Small intestine (tissue), 7 donors: ENCODE measurements around the gene SAMD14. TPM values are rescaled to one million over a fixed set of nuclear protein-coding genes. Genes with fewer than 3 reads are reported as not detected.

Experiments used
- DNase-seq, 2 donors: peaks; one replicate each; pipeline versions ENCODE4 v3.0.0 to v3.0.0-alpha.2; 2013
- FAIRE-seq: peaks from 2 replicates; lab custom pipeline; 2012; peaks lifted over from hg19 to GRCh38; lab: Jason Lieb, UNC
- H3K27ac ChIP-seq, 3 donors: one replicate each; pipeline ENCODE4 v1.5.1; 2013; ENCODE audit warnings: low read length in 2 of 3, mild to moderate bottlenecking in 2 of 3, control low read depth in 1 of 3, inconsistent platforms in 1 of 3, low read depth in 1 of 3, moderate library complexity in 1 of 3
- H3K27me3 ChIP-seq, 3 donors: one replicate each; pipeline ENCODE4 v1.6.1; 2013; ENCODE audit warnings: low read length in 3 of 3, inconsistent platforms in 1 of 3; ENCODE audit not compliant: control insufficient read depth in 3 of 3, insufficient read depth in 3 of 3
- H3K36me3 ChIP-seq, 3 donors: one replicate each; pipeline ENCODE4 v1.6.1; 2013; ENCODE audit warnings: low read length in 3 of 3, inconsistent platforms in 1 of 3, low read depth in 1 of 3, mild to moderate bottlenecking in 1 of 3, moderate library complexity in 1 of 3; ENCODE audit not compliant: control insufficient read depth in 3 of 3, insufficient read depth in 2 of 3
- H3K4me1 ChIP-seq, 3 donors: one replicate each; pipeline ENCODE4 v1.6.1; 2013; ENCODE audit warnings: low read length in 2 of 3, inconsistent platforms in 1 of 3, low read depth in 1 of 3, mild to moderate bottlenecking in 1 of 3, moderate library complexity in 1 of 3; ENCODE audit not compliant: control insufficient read depth in 3 of 3, insufficient read depth in 2 of 3
- H3K4me3 ChIP-seq, 3 donors: one replicate each; pipeline ENCODE4 v1.5.1; 2013; ENCODE audit warnings: low read length in 3 of 3, control low read depth in 1 of 3, inconsistent platforms in 1 of 3, low read depth in 1 of 3, mild to moderate bottlenecking in 1 of 3, moderate library complexity in 1 of 3
- H3K9me3 ChIP-seq, 2 donors: one replicate each; pipeline ENCODE4 v1.6.1; 2013; ENCODE audit warnings: low read depth in 1 of 2, low read length in 1 of 2; ENCODE audit not compliant: control insufficient read depth in 2 of 2, insufficient read depth in 1 of 2
- WGBS, 3 donors: extraction: QIAGEN DNeasy Blood & Tissue Kit; methylation state at CpG; one replicate each; pipeline ENCODE4 v1.1.7; 2013; 5-methylcytosine and 5-hydroxymethylcytosine counted together
- polyA plus RNA-seq, 4 donors: library from polyadenylated mRNA; stranded (reverse) in 3 of 4; unstranded in 1 of 4; fragments of 200-250 nt in 3 of 4; fragments of 120-200 nt in 1 of 4; gene quantifications; one replicate each; pipeline versions ENCODE4 v1.2.1 to v1.2.3, GENCODE V29; 2013
- donor health status: healthy with polysubstance abuse.
- donor health status: control.
- donor health status: control.
- donor health status: Bipolar disorder and iron deficiency.
- donor health status: healthy.

Gene SAMD14
- polyA plus RNA-seq, 4 donors, result 0.54 to 2.9 (median 1.4) TPM

GRCh38 chr17:50103252-50103651 is 26.7 kb downstream of the SAMD14 start:
- Histone ChIP-seq H3K4me1 (peaks cover 4 to 54% (median 5%) of the 10 kb centered on the region in 3 donors), H3K36me3 (peaks cover 0 to 80% (median 16%) of the 10 kb centered on the region in 3 donors), H3K9me3 (no peaks in the 10 kb centered on the region), H3K27ac (peak overlapping the region in 1 of 3 donors; percentile 90), H3K27me3 (no peaks in the 10 kb centered on the region), H3K4me3 (no peak overlapping the region)
- DNase-seq, result no peak
- 64 to 68% (median 66%) methylated on average over 2 of the region's 2 CpGs for WGBS, 3 donors
- no peak for FAIRE-seq

DNA sequence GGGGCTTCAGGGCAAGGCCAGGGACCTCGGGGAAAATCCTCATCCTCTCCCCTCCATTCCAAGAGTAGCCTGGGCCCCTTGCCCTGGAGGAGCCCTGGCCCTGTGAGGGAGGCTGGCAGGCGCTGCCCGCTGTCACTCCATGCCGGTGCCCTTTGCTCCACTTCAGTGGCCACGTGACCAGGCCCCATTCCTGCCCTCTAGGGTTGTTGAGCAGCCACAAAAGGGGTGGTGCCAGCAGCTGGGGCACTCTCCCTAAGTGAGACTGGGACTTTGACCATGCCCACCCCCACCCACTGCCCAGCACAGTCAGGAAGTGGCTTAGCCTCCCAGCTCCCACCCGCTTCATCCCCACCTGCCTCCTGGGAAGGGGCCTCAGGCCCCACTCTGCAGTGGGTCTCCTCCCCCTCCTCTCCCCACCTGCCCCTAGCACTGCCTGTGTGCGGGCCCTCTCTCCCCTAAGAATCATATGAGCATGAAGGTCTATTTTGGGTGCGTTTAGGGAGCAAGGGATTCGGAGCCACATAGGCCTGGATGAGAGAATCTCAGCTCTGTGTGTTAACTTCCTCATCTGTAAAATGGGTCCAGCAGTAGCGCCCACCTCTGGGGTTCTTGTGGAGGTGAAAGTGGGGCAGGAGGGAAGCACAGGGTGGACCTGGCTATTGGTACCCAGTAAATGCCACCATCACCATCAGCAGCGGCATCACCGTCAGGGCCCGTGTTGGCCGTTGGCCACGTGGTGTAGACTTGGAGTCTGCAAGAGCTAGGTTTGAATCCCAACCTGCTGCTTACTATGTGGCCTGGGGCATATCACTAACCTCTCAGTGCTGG is 27.6 kb downstream of the SAMD14 start:
- no peak for FAIRE-seq
- peaks cover 4 to 63% (median 5%) of the 10 kb centered on the region in 3 donors for H3K4me1 ChIP-seq
- peak; percentile 96 to 98 for DNase-seq
- no peaks in the 10 kb centered on the region for H3K27me3 ChIP-seq
- 16 to 64% (median 31%) methylated on average over 15 of the region's 15 CpGs for WGBS, 3 donors
- peaks cover 0 to 77% (median 13%) of the 10 kb centered on the region in 3 donors for H3K36me3 ChIP-seq
- H3K4me3 ChIP-seq, result peak overlapping the region in 1 of 3 donors; percentile 13
- peak overlapping the region; percentile 90 to 93 (median 92) for H3K27ac ChIP-seq
- H3K9me3 ChIP-seq, result no peaks in the 10 kb centered on the region

GRCh38 chr17:50101346-50102163 is 28.4 kb downstream of the SAMD14 start:
- FAIRE-seq (no peak), DNase-seq (peak; percentile 93 to 94)
- 16 to 53% (median 34%) methylated on average over 17 of the region's 17 CpGs for WGBS, 3 donors
- peak overlapping the region in 2 of 3 donors; percentile 5 to 13 for H3K4me3 ChIP-seq
- H3K36me3 ChIP-seq, result peaks cover 0 to 77% (median 10%) of the 10 kb centered on the region in 3 donors
- H3K27ac ChIP-seq, result peak overlapping the region; percentile 90 to 93 (median 92)
- H3K27me3 ChIP-seq, result no peaks in the 10 kb centered on the region
- peaks cover 5 to 71% (median 6%) of the 10 kb centered on the region in 3 donors for H3K4me1 ChIP-seq
- H3K9me3 ChIP-seq, result no peaks in the 10 kb centered on the region

GRCh38 chr17:50100921-50101345 is 29.0 kb downstream of the SAMD14 start:
- Histone ChIP-seq H3K9me3 (no peaks in the 10 kb centered on the region), H3K36me3 (peaks cover 0 to 76% (median 10%) of the 10 kb centered on the region in 3 donors), H3K4me3 (peak overlapping the region in 1 of 3 donors; percentile 5), H3K27ac (peak overlapping the region; percentile 90 to 93 (median 92)), H3K27me3 (no peaks in the 10 kb centered on the region), H3K4me1 (peaks cover 5 to 77% (median 9%) of the 10 kb centered on the region in 3 donors)
- 19 to 61% (median 47%) methylated on average over 15 of the region's 15 CpGs for WGBS, 3 donors
- DNase-seq (no peak), FAIRE-seq (no peak)

- Histone ChIP-seq H3K9me3 (no peaks in the 10 kb centered on the region), H3K4me1 (peaks cover 7 to 77% (median 9%) of the 10 kb centered on the region in 3 donors), H3K36me3 (peaks cover 0 to 72% (median 9%) of the 10 kb centered on the region in 3 donors), H3K27ac (peak overlapping the region; percentile 11 to 93 (median 90)), H3K27me3 (no peaks in the 10 kb centered on the region), H3K4me3 (no peak overlapping the region)
- 18 to 55% (median 25%) methylated on average over 5 of the region's 5 CpGs for WGBS, 3 donors
- peak; percentile 68 to 77 for DNase-seq
- no peak for FAIRE-seq
These were observed 29.5 kb downstream of the SAMD14 start for GRCh38 chr17:50100480-50100883.

GRCh38 chr17:50099003-50099402 is 31.0 kb downstream of the SAMD14 start:
- no peak for FAIRE-seq
- DNase-seq, result no peak
- no peak overlapping the region for H3K4me3 ChIP-seq
- peak overlapping the region in 1 of 3 donors; percentile 39 for H3K27ac ChIP-seq
- H3K4me1 ChIP-seq, result peaks cover 7 to 77% (median 9%) of the 10 kb centered on the region in 3 donors
- H3K27me3 ChIP-seq, result no peaks in the 10 kb centered on the region
- H3K9me3 ChIP-seq, result no peaks in the 10 kb centered on the region
- WGBS, 3 donors, result 51 to 77% (median 75%) methylated on average over 5 of the region's 5 CpGs
- H3K36me3 ChIP-seq, result peaks cover 0 to 57% (median 6%) of the 10 kb centered on the region in 3 donors

DNA sequence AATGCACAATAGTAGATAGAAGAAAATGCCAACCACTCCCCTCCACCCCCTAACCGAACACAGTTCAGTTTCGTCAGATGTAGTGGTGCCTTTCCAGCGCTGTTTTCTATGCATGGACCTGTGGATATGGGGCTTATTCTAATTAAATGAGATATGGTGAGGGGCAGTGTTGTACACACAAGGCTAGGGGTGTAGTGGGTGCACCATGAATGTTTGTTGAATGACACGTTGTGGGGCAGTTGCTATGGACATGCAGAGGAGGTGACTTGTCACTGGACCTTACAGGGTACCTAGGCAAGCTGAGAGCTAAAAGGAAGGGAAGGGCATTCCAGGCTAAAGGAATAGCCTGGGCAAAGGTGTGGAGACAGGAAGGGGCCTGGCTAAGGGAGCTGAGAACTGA is 31.4 kb downstream of the SAMD14 start:
- no peak for DNase-seq
- H3K4me1 ChIP-seq, result peaks cover 7 to 73% (median 9%) of the 10 kb centered on the region in 3 donors
- H3K27me3 ChIP-seq, result no peaks in the 10 kb centered on the region
- no peak overlapping the region for H3K4me3 ChIP-seq
- peak overlapping the region in 1 of 3 donors; percentile 39 for H3K27ac ChIP-seq
- WGBS, 3 donors, result 75 to 81% (median 80%) methylated on average over 4 of the region's 4 CpGs
- no peak for FAIRE-seq
- H3K36me3 ChIP-seq, result peaks cover 0 to 53% (median 6%) of the 10 kb centered on the region in 3 donors
- H3K9me3 ChIP-seq, result no peaks in the 10 kb centered on the region

- DNase-seq (peak; percentile 56 to 67), FAIRE-seq (no peak)
- no peaks in the 10 kb centered on the region for H3K9me3 ChIP-seq
- peaks cover 7 to 67% (median 9%) of the 10 kb centered on the region in 3 donors for H3K4me1 ChIP-seq
- no peaks in the 10 kb centered on the region for H3K27me3 ChIP-seq
- H3K4me3 ChIP-seq, result no peak overlapping the region
- 6 to 61% (median 46%) methylated on average over 4 of the region's 4 CpGs for WGBS, 3 donors
- H3K36me3 ChIP-seq, result peaks cover 0 to 48% (median 6%) of the 10 kb centered on the region in 3 donors
- peak overlapping the region in 2 of 3 donors; percentile 2 to 39 for H3K27ac ChIP-seq
These were observed 32.0 kb downstream of the SAMD14 start for GRCh38 chr17:50097926-50098325.
